GM18907 (cell line): ENCODE results near the gene RAB37.

ENCODE experiments used
- ATAC-seq: cut with Tn5 transposase; IDR thresholded peaks from one replicate; pipeline ENCODE4 v1.9.1; 2021; ENCODE audit warnings: mild to moderate bottlenecking, moderate library complexity; ENCODE audit not compliant: unreplicated experiment

Gene RAB37

GRCh38 chr17:74728033-74728701 lies 8.9 kb upstream of the RAB37 start:
- ATAC-seq: no peak

DNA sequence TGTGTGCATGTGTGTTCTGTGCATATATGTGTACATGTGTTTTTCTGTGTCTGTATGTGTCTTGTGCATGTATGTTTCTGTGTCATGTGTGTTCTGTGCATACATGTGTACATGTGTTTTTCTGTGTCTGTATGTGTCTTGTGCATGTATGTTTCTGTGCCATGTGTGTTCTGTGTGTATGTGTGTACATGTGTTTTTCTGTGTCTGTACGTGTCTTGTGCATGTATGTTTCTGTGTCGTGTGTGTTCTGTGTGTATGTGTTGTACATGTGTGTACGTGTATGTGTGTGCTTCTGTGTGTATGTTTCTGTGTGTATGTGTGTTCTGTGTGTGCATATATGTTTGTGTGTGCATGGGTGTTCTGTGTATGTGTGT lies 8.4 kb upstream of the RAB37 start:
- ATAC-seq: no peak

GRCh38 chr17:74729368-74729767 lies 7.7 kb upstream of the RAB37 start:
- no peak for ATAC-seq

DNA sequence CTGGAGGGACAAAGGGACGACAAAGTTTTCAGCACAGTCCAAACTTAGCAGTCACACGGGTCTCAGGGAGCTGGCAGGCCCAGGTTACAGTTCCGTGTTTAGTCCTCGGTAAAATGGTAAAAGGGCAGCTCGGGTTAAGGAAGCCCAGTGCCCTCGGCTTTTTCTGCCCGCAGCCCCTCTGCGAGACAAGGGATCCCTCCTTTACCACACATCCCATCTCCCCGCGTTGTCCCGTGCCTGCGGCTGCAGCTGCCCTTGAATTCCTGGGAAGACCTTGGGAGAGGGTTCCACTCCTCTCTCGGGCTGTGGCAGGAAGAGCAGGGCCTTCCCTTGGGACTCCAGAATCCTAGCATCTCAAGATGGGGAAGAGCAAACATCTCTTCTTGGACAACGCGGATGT lies 7.2 kb upstream of the RAB37 start:
- ATAC-seq: no peak

GRCh38 chr17:74730491-74731346 lies 6.3 kb upstream of the RAB37 start:
- no peak for ATAC-seq

- ATAC-seq: no peak
Measured at GRCh38 chr17:74731347-74731605, 5.8 kb upstream of the RAB37 start.

- ATAC-seq: no peak
Measured at GRCh38 chr17:74732042-74732867, 4.8 kb upstream of the RAB37 start.

DNA sequence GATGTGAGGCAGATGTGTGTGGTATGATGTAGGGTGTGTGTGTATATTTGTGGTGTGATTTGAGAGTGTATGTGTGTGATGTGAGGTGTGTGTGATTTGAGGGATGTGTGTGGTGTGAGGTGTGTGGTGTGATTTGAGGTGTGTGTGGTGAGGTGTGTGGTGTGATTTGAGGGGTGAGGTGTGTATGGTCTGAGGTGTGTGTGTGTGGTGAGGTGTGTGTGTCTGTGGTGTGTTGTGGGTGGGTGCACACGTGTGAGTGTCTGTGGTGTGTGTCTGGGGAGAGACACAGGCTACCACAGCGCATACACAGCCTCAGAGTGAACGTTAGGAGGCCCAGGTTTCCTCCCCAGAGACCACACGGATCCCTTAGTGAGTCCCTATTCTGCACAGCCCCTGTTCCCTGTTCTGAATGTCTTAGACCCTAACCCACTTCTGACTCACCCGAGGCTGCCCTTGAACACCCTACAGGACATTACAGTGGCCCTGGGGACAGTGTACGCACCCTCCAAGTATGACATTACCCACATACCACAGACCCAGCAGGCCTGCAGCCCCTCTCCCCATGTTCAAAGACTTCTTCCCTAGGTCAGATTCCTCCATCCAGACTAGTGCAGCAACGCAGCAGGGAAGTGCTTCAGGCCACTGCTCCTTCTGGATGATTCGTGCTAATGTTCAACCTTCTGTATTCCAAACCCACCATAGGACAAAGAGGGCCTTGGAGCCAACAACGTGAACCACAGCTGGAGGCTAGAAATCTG lies 3.5 kb upstream of the RAB37 start:
- ATAC-seq: no peak

DNA sequence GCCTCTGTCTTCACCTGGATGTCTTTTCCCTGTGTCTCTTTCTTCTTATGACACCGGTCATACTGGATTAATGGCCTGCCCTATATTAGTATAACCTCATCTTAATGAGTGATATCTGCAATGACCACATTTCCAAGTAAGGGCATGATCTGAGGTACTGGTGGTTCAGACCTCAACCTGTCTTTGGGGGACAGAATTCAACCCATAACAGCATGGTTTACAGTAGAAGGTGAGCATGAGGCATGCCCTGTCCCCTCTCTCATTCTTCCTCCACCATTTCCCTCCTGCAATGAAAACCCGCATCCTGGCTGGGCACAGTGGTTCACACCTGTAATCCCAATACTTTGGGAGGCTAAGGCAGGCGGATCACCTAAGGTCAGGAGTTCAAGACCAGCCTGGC lies 2.8 kb upstream of the RAB37 start:
- no peak for ATAC-seq

- ATAC-seq: no peak
Measured at GRCh38 chr17:74737299-74738050, 419 bp downstream of the RAB37 start.

GRCh38 chr17:74738051-74738996 lies 1.3 kb downstream of the RAB37 start:
- ATAC-seq: peak; percentile 53

- no peak for ATAC-seq
Measured at GRCh38 chr17:74739227-74739831, 2.3 kb downstream of the RAB37 start.

- ATAC-seq: no peak
Measured at GRCh38 chr17:74740173-74740572, 3.1 kb downstream of the RAB37 start.

- ATAC-seq: no peak
Measured at GRCh38 chr17:74740641-74741387, 3.8 kb downstream of the RAB37 start.

GRCh38 chr17:74742153-74742515 lies 5.1 kb downstream of the RAB37 start:
- no peak for ATAC-seq

- no peak for ATAC-seq
Measured at GRCh38 chr17:74742978-74743545, 6.0 kb downstream of the RAB37 start.

- no peak for ATAC-seq
Measured at GRCh38 chr17:74743755-74744154, 6.7 kb downstream of the RAB37 start.

DNA sequence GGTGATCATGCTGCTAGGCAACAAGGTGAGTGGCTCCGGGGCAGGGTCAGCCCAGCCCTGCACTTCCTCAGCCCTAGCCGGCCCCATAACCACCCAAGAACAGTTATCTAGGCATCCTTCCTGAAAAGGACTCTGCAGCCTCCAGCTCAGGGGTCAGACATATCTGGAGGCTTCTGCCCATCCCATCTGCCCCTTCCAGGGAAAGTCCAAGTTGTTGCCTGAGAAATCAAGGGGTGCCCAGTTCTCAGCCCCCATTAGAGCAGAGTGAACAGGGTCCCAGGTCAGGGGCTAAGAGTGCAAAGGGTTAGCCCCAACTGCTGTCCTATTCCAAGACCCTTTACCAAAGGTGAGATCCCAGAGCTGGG lies 7.3 kb downstream of the RAB37 start:
- ATAC-seq: no peak
